GM18519 (cell line): ENCODE results near the gene EPB42.
"Not testable (repeated sequence)": the region's sequence is repeated elsewhere in the genome, so short reads cannot be mapped to it uniquely, and the experiment has no call there.

Source experiments
- ATAC-seq: cut with Tn5 transposase; IDR thresholded peaks from one replicate; pipeline ENCODE4 v1.9.1; 2021; ENCODE audit warnings: mild to moderate bottlenecking, moderate library complexity; ENCODE audit not compliant: unreplicated experiment, low FRiP score

EPB42 gene

GRCh38 chr15:43242616-43243015 is 21.8 kb upstream of the EPB42 start:
- ATAC-seq: no peak

- ATAC-seq: no peak
Observed at GRCh38 chr15:43241100-43241499, 20.3 kb upstream of the EPB42 start.

- ATAC-seq: no peak
Observed at GRCh38 chr15:43239732-43240491, 19.1 kb upstream of the EPB42 start.

GRCh38 chr15:43238671-43239131 is 17.9 kb upstream of the EPB42 start:
- ATAC-seq: no peak

GRCh38 chr15:43237842-43238470 is 17.1 kb upstream of the EPB42 start:
- no peak for ATAC-seq

GRCh38 chr15:43235536-43235935 is 14.7 kb upstream of the EPB42 start:
- no peak for ATAC-seq

- no peak for ATAC-seq
Observed at GRCh38 chr15:43232289-43232874, 11.6 kb upstream of the EPB42 start.

GRCh38 chr15:43230640-43231115 is 9.9 kb upstream of the EPB42 start:
- no peak for ATAC-seq

- ATAC-seq: no peak
Observed at GRCh38 chr15:43229977-43230376, 9.2 kb upstream of the EPB42 start.

- no peak for ATAC-seq
Observed at GRCh38 chr15:43226436-43227305, 5.9 kb upstream of the EPB42 start.

GRCh38 chr15:43225950-43226255 is 5.1 kb upstream of the EPB42 start:
- ATAC-seq: not testable (repeated sequence)

- no peak for ATAC-seq
Observed at GRCh38 chr15:43225201-43225949, 4.6 kb upstream of the EPB42 start.

GRCh38 chr15:43221422-43221821 is 604 bp upstream of the EPB42 start:
- ATAC-seq: no peak

GRCh38 chr15:43219929-43220928 is 589 bp downstream of the EPB42 start:
- ATAC-seq: no peak

GRCh38 chr15:43218908-43219706 is 1.7 kb downstream of the EPB42 start:
- ATAC-seq: no peak

- no peak for ATAC-seq
Observed at GRCh38 chr15:43215961-43216360, 4.9 kb downstream of the EPB42 start.

GRCh38 chr15:43214592-43215295 is 6.1 kb downstream of the EPB42 start:
- no peak for ATAC-seq
